CD4-positive, alpha-beta T cell (primary cell): ENCODE results near the gene RAB6A. TPM values are rescaled to one million over a fixed set of nuclear protein-coding genes. Genes with fewer than 3 reads are reported as not detected.
"Not testable (repeated sequence)": the region's sequence is repeated elsewhere in the genome, so short reads cannot be mapped to it uniquely, and the experiment has no call there.

Experiments
- ATAC-seq: fragments of 200-7000 bp; cut with Tn5 transposase; one replicate; pipeline ENCODE4 v1.10.0; 2022; ENCODE audit warnings: mild to moderate bottlenecking; ENCODE audit not compliant: poor library complexity
- CTCF ChIA-PET: fragments of 350-600 bp; sonication (Branson Sonifier 250); formaldehyde crosslinking; loops from one replicate; lab custom pipeline; 2021; ENCODE audit warnings: antibody characterized with exemption, inconsistent platforms; lab: Charles Lee
- POLR2A ChIA-PET: fragments of 350-600 bp; sonication (Branson Sonifier 250); formaldehyde crosslinking; loops from one replicate; lab custom pipeline; 2021; ENCODE audit warnings: antibody characterized with exemption, inconsistent platforms; lab: Charles Lee
- DNase-seq, 14 experiments: peaks; one replicate each; pipeline ENCODE4 v3.0.0-alpha.2; 2013 to 2020; ENCODE audit warnings: mixed read lengths in 2 of 14
- H3K27ac ChIP-seq, 2 donors: one replicate each; pipeline versions ENCODE4 v1.5.1 to v1.7.0; 2013; ENCODE audit warnings: low read length in 2 of 2, low read depth in 1 of 2, mild to moderate bottlenecking in 1 of 2
- H3K27me3 ChIP-seq, 2 experiments: 1 replicate in 1 of 2; 2 replicates in 1 of 2; pipeline versions ENCODE4 v1.6.1 to v1.7.0; 2013; ENCODE audit warnings: low read length in 2 of 2, control low read depth in 1 of 2, mild to moderate bottlenecking in 1 of 2, moderate library complexity in 1 of 2; ENCODE audit not compliant: insufficient read depth in 2 of 2, control insufficient read depth in 1 of 2
- H3K36me3 ChIP-seq: one replicate; pipeline ENCODE4 v1.6.1; 2013; ENCODE audit warnings: low read length, control low read depth; ENCODE audit not compliant: insufficient read depth
- H3K4me1 ChIP-seq: one replicate; pipeline ENCODE4 v1.6.1; 2013; ENCODE audit warnings: low read length, control low read depth; ENCODE audit not compliant: insufficient read depth
- H3K4me3 ChIP-seq: one replicate; pipeline ENCODE4 v1.5.1; 2013; ENCODE audit warnings: mild to moderate bottlenecking, low read length, moderate library complexity
- H3K9me3 ChIP-seq, 2 experiments: 1 replicate in 1 of 2; 2 replicates in 1 of 2; pipeline versions ENCODE4 v1.6.1 to v1.7.0; 2013; ENCODE audit warnings: low read length in 2 of 2, mild to moderate bottlenecking in 2 of 2, control low read depth in 1 of 2, moderate library complexity in 1 of 2; ENCODE audit not compliant: control insufficient read depth in 1 of 2, insufficient read depth in 1 of 2
- H3K27ac Mint-ChIP-seq: one replicate; pipeline ENCODE4 v1.8.0; 2020; ENCODE audit warnings: mixed read lengths
- H3K27me3 Mint-ChIP-seq: one replicate; pipeline ENCODE4 v1.8.0; 2021; ENCODE audit warnings: mixed read lengths
- H3K36me3 Mint-ChIP-seq: one replicate; pipeline ENCODE4 v1.8.0; 2021; ENCODE audit warnings: low read depth, mixed read lengths
- H3K4me1 Mint-ChIP-seq: one replicate; pipeline ENCODE4 v1.8.0; 2021; ENCODE audit warnings: low read depth, mixed read lengths
- H3K4me3 Mint-ChIP-seq: one replicate; pipeline ENCODE4 v1.8.0; 2020; ENCODE audit warnings: mild to moderate bottlenecking, mixed read lengths
- H3K9me3 Mint-ChIP-seq: one replicate; pipeline ENCODE4 v1.8.0; 2020; ENCODE audit warnings: mixed read lengths
- intact Hi-C, 2 experiments: fragments of 100-400 bp; cut with DNase I in 1 of 2; cut with micrococcal nuclease in 1 of 2; formaldehyde crosslinking; loops; one replicate each; pipeline versions ENCODE4 v1.15.1 to v1.9.0; 2023 to 2025; cut with DNase I, micrococcal nuclease
- total RNA-seq, 174 experiments: library from RNA in 2 of 174; stranded (reverse) in 2 of 174; gene quantifications; one replicate each; pipeline ENCODE4 v1.2.3 and lab custom pipeline; 2021 to 2026
- TF ChIP-seq, protein P1 (sequence below): fragments of 200-600 bp; IDR thresholded peaks from one replicate; pipeline ENCODE4 v1.8.0; 2022; ENCODE audit warnings: antibody characterized with exemption, mild to moderate bottlenecking

Gene RAB6A
- total RNA-seq, 2 experiments from 2014 or later: 42.6 to 49.3 TPM

DNA sequence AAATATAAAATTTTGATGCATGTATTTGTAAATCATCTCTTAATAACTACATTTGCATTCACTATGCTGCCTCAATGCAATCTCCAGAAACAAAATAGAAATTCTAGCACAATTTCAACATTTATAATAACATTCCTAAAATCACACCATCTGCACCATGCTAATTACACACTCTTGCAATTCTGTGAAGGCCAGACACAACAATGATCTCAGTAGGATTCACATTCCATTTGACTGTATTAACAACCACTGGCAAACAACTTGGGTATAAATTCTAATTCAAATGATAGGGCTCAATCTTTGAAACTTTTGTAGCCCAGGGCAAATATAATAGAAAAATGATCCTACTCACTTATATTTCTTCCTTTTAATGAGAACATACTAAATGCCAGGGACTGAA lies 25.9 kb downstream of the RAB6A start:
- Mint-ChIP-seq H3K4me3 (no peak overlapping the region), H3K9me3 (no peaks in the 10 kb centered on the region), H3K27ac (no peak overlapping the region), H3K27me3 (no peaks in the 10 kb centered on the region), H3K4me1 (peaks cover 25% of the 10 kb centered on the region), H3K36me3 (peaks cover 31% of the 10 kb centered on the region)
- POLR2A ChIA-PET: no interaction called here
- no peak overlapping the region for H3K4me3 ChIP-seq
- H3K27me3 ChIP-seq: no peaks in the 10 kb centered on the region
- H3K4me1 ChIP-seq: peaks cover 4% of the 10 kb centered on the region
- no peak overlapping the region for H3K27ac ChIP-seq
- DNase-seq (no peak), ATAC-seq (no peak)
- no peaks in the 10 kb centered on the region for H3K36me3 ChIP-seq
- no peaks in the 10 kb centered on the region for H3K9me3 ChIP-seq
- intact Hi-C loops: no loop called here
- CTCF ChIA-PET: no interaction called here
- TF ChIP-seq, protein P1, sequence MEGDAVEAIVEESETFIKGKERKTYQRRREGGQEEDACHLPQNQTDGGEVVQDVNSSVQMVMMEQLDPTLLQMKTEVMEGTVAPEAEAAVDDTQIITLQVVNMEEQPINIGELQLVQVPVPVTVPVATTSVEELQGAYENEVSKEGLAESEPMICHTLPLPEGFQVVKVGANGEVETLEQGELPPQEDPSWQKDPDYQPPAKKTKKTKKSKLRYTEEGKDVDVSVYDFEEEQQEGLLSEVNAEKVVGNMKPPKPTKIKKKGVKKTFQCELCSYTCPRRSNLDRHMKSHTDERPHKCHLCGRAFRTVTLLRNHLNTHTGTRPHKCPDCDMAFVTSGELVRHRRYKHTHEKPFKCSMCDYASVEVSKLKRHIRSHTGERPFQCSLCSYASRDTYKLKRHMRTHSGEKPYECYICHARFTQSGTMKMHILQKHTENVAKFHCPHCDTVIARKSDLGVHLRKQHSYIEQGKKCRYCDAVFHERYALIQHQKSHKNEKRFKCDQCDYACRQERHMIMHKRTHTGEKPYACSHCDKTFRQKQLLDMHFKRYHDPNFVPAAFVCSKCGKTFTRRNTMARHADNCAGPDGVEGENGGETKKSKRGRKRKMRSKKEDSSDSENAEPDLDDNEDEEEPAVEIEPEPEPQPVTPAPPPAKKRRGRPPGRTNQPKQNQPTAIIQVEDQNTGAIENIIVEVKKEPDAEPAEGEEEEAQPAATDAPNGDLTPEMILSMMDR: no peak

- CTCF ChIA-PET, H3K9me3 Mint-ChIP-seq, POLR2A ChIA-PET, DNase-seq, H3K27me3 Mint-ChIP-seq, intact Hi-C loops, H3K27me3 ChIP-seq, H3K4me3 Mint-ChIP-seq, H3K36me3 ChIP-seq, H3K27ac Mint-ChIP-seq, H3K9me3 ChIP-seq, H3K4me1 ChIP-seq, H3K4me3 ChIP-seq, ATAC-seq, H3K27ac ChIP-seq: not testable (repeated sequence)
- Mint-ChIP-seq H3K36me3 (peaks cover 40% of the 10 kb centered on the region), H3K4me1 (peaks cover 31% of the 10 kb centered on the region)
Measured at GRCh38 chr11:73734011-73734410, 26.9 kb downstream of the RAB6A start.

DNA sequence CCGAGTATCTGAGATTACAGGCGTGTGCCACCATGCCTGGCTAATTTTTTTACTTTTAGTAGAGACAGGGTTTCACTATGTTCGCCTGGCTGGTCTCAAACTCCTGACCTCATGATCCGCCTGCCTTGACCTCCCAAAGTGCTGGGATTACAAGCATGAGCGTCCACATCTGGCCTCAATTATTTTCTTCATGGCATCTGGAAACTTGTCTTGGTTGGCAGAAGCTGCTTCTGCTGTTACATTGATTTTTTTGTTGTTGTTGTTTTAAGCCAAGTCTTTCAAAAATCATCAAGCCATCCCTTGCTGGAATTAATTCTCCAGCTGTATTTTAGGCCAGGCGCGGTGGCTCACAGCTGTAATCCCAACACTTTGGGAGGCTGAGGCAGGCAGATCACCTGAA lies 27.9 kb downstream of the RAB6A start:
- H3K27ac ChIP-seq, H3K9me3 Mint-ChIP-seq, H3K4me3 ChIP-seq, DNase-seq, H3K27ac Mint-ChIP-seq, intact Hi-C loops, H3K9me3 ChIP-seq, POLR2A ChIA-PET, H3K36me3 ChIP-seq, H3K27me3 Mint-ChIP-seq, H3K4me3 Mint-ChIP-seq, ATAC-seq, H3K4me1 ChIP-seq, H3K27me3 ChIP-seq, CTCF ChIA-PET: not testable (repeated sequence)
- peaks cover 38% of the 10 kb centered on the region for H3K4me1 Mint-ChIP-seq
- H3K36me3 Mint-ChIP-seq: peaks cover 48% of the 10 kb centered on the region

- Mint-ChIP-seq H3K36me3 (peaks cover 48% of the 10 kb centered on the region), H3K27ac (peak overlapping the region; percentile 43), H3K27me3 (no peaks in the 10 kb centered on the region), H3K4me1 (peaks cover 45% of the 10 kb centered on the region), H3K9me3 (no peaks in the 10 kb centered on the region), H3K4me3 (no peak overlapping the region)
- TF ChIP-seq, protein P1: no peak
- intact Hi-C loops: no loop called here
- Histone ChIP-seq H3K4me1 (no peaks in the 10 kb centered on the region), H3K9me3 (no peaks in the 10 kb centered on the region), H3K27ac (no peak overlapping the region), H3K36me3 (no peaks in the 10 kb centered on the region), H3K27me3 (no peaks in the 10 kb centered on the region), H3K4me3 (no peak overlapping the region)
- ChIA-PET POLR2A (no interaction called here), CTCF (interaction anchor here (1.2 kb wide), 1 partner anchor 34 kb away, joined by 3 read pairs; no protein-coding TSS in a partner anchor)
- peak in 2 of 14 experiments; percentile 14 to 16 for DNase-seq
- no peak for ATAC-seq
Measured at GRCh38 chr11:73729594-73730206, 31.2 kb downstream of the RAB6A start.
